ENCODE measurements around the gene EIF2D.

GRCh38 chr1:206556750-206557635 is 55.3 kb downstream of the EIF2D start:
- TF ChIP-seq CTCF (IDR thresholded peaks at IDR 0.05): no peak
- peak in 1 of 2 donors; percentile 15 for TF ChIP-seq POLR2A (IDR thresholded peaks at IDR 0.05)
